ENCODE results near the gene ALCAM. TPM values are rescaled to one million over a fixed set of nuclear protein-coding genes. Genes with fewer than 3 reads are reported as not detected.

Gene ALCAM
- total RNA-seq, 1 experiment from 2014 or later, result 32.3 TPM

- CTCF ChIA-PET, result no interaction called here
- ATAC-seq (no peak), DNase-seq (ENCODE audit: low read depth, low spot score) (no peak)
- peaks cover 3% of the 10 kb centered on the region; the same call in 1 of the 2 replicates for H3K4me1 ChIP-seq (ENCODE audit: control insufficient read depth, insufficient read depth, low read length)
- 0 out of 2 replicates have a peak, but pooled peaks cover 2% of the 10 kb centered on the region for H3K9me3 ChIP-seq (ENCODE audit: control insufficient read depth, insufficient read depth, low read depth, low read length)
- H3K27ac ChIP-seq (ENCODE audit: low read length), result no peak overlapping the region
- no peaks in the 10 kb centered on the region for H3K36me3 ChIP-seq (ENCODE audit: control insufficient read depth, insufficient read depth, low read length)
- H3K27me3 ChIP-seq (ENCODE audit: control insufficient read depth, insufficient read depth, low read length), result no peaks in the 10 kb centered on the region
- intact Hi-C loops (cut with micrococcal nuclease; ENCODE audit: unreplicated experiment), result no loop called here
- no peak for TF ChIP-seq TCF7L2 (IDR thresholded peaks at IDR 0.05; ENCODE audit: low read depth, low read length)
- TF ChIP-seq CTCF (IDR thresholded peaks at IDR 0.05), result no peak
- TF ChIP-seq POLR2AphosphoS5 (IDR thresholded peaks at IDR 0.05; ENCODE audit: low read depth, low read length), result no peak
- TF ChIP-seq REST (IDR thresholded peaks at IDR 0.05; ENCODE audit: insufficient read depth in 1 of 2, low read depth in 2 of 2, low read length in 1 of 2), result no peak
- no peak for TF ChIP-seq SIN3A (IDR thresholded peaks at IDR 0.05; ENCODE audit: borderline replicate concordance, insufficient read depth, low read depth, low read length)
- BruUV-seq (replicated peaks), result no TSS peak
- H3K4me3 ChIP-seq (ENCODE audit: low read depth in 2 of 2, low read length in 2 of 2), result no peak overlapping the region
- in situ Hi-C loops (cut with HindIII; ENCODE audit: low pct_unique_long_range_greater_than_20kb, low sequenced_read_pairs), result no loop called here
- POLR2A ChIA-PET, result no interaction called here
Measured at GRCh38 chr3:105399611-105400010, 32.9 kb downstream of the ALCAM start.

GRCh38 chr3:105401254-105401653 lies 34.5 kb downstream of the ALCAM start:
- in situ Hi-C loops (cut with HindIII; ENCODE audit: low pct_unique_long_range_greater_than_20kb, low sequenced_read_pairs) (no loop called here), intact Hi-C loops (cut with micrococcal nuclease; ENCODE audit: unreplicated experiment) (no loop called here)
- H3K4me1 ChIP-seq (ENCODE audit: control insufficient read depth, insufficient read depth, low read length), result peaks cover 3% of the 10 kb centered on the region; the same call in 1 of the 2 replicates
- ATAC-seq (no peak), DNase-seq (ENCODE audit: low read depth, low spot score) (no peak)
- no TSS peak for BruUV-seq (replicated peaks)
- H3K4me3 ChIP-seq (ENCODE audit: low read depth in 2 of 2, low read length in 2 of 2), result no peak overlapping the region
- no peaks in the 10 kb centered on the region for H3K27me3 ChIP-seq (ENCODE audit: control insufficient read depth, insufficient read depth, low read length)
- no peak overlapping the region for H3K27ac ChIP-seq (ENCODE audit: low read length)
- POLR2A ChIA-PET, result interaction anchor here (0.6 kb wide), 1 partner anchor 18 kb away, joined by 6 read pairs; no protein-coding TSS in a partner anchor
- CTCF ChIA-PET, result no interaction called here
- H3K36me3 ChIP-seq (ENCODE audit: control insufficient read depth, insufficient read depth, low read length), result no peaks in the 10 kb centered on the region
- TF ChIP-seq TCF7L2 (IDR thresholded peaks at IDR 0.05; ENCODE audit: low read depth, low read length) (no peak), CTCF (IDR thresholded peaks at IDR 0.05) (no peak), POLR2AphosphoS5 (IDR thresholded peaks at IDR 0.05; ENCODE audit: low read depth, low read length) (no peak), REST (IDR thresholded peaks at IDR 0.05; ENCODE audit: insufficient read depth in 1 of 2, low read depth in 2 of 2, low read length in 1 of 2) (no peak), SIN3A (IDR thresholded peaks at IDR 0.05; ENCODE audit: borderline replicate concordance, insufficient read depth, low read depth, low read length) (no peak)
- H3K9me3 ChIP-seq (ENCODE audit: control insufficient read depth, insufficient read depth, low read depth, low read length), result 0 out of 2 replicates have a peak, but pooled peaks cover 2% of the 10 kb centered on the region

Data from Panc1 (cell line).